HG03378 (cell line): ENCODE measurements around the gene S100A12.

Experiments used
- ATAC-seq: cut with Tn5 transposase; IDR thresholded peaks from one replicate; pipeline ENCODE4 v1.9.1; 2021; ENCODE audit warnings: mild to moderate bottlenecking, moderate library complexity; ENCODE audit not compliant: unreplicated experiment

Gene S100A12

DNA sequence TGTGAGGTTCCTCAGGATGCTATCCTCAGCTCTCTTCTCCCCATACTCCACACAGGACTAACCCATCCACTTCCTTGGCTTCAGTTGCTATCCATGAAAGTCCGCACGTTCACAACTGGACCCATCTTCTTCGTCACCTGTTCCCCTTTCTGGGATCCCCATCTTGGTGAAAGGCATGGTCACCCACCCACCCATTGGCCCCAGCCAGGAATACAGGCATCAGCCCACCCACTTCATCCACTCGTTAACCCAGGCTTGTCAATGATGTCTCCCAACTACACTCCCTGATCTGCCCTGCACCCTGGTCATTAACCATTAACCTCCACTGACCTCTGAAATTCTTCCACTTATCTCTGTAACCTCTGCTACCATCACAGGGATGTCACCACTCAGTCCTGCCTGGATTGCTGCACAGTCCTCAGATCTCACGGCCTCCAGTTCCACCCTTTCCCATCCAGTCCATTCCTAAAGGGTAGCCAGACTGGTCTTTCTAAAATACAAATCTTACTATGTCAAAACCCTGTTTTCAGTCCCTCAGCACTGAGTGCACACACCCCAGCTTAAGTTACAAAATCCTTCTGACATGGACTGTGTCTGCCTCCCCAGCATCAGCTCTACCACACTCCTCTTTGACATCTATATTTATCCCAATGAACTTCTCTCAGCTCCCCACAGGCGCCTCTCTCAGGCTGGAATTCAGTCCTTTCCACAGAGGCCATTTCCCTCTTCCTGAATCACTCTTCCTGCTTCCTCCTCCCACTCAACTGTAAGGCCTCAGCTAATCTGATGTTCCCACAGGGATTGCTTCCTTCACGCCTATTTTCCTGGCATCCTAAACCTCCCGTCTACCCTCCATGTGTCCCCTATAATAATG is 37.2 kb downstream of the S100A12 start:
- no peak for ATAC-seq

DNA sequence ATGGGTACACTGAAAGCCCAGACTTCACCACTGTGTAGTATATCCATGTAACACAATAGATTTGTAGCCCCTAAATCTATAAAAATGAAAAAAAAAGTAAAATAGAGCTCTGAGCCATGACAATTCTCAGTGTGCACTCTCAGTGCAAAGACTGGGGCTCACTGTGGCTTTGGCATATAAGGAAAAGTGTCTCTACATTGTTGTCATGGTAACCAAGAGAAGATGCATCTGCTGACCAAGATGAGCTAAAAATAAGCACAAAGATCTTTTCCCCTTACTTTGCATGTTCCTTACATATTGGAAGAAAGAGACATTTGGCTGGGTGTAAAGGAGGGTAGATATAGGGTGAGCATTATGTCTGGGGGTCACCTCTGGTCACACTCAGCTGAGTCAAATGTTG is 38.8 kb downstream of the S100A12 start:
- ATAC-seq: no peak

DNA sequence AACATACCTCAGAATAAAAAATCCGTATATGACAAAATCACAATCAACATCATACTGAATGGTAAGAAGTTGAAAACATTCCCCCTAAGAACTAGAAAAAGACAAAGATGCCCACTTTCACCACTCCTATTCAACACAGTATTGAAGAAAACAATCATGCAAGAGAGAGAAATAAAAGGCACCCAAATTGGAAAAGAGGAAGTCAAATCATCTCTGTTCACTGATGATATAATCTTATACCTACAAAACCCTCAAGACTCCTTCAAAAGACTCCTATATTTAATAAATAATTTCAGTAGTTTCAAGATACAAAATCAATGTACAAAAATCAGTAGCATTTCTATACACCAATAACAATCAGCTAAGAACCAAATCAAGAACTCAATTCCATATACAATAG is 41.5 kb downstream of the S100A12 start:
- no peak for ATAC-seq

DNA sequence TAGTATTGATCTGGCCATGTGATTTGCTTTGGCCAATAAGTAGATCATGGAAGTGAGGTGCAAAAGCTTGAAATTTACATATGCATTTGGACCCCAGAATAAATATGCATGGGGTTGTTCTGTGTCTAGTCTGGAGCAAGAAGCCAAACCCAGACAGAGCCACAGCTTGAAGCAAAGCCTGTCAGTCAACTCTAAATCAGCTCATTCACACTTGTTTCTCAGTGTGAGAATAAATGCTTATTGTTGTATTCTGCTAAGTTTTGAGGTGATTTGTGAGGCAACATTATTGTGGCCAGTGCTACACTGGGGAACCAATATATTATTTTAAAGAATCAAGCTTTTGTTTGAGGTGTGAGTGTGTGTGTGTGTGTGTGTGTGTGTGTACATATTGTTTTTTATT is 50.5 kb downstream of the S100A12 start:
- no peak for ATAC-seq
